ENCODE results near the gene CHPF. TPM values are rescaled to one million over a fixed set of nuclear protein-coding genes. Genes with fewer than 3 reads are reported as not detected.

Gene CHPF
- total RNA-seq, 1 experiment from 2014 or later: 81.2 TPM

GRCh38 chr2:219573166-219573565, 29.6 kb upstream of the CHPF start:
- peaks cover 7% of the 10 kb centered on the region for H3K4me1 Mint-ChIP-seq (ENCODE audit: insufficient read depth, unreplicated experiment)
- H3K9me3 Mint-ChIP-seq (ENCODE audit: unreplicated experiment): no peaks in the 10 kb centered on the region
- ChIA-PET POLR2A (interaction anchor here (1.7 kb wide), 1 partner anchor 24 kb away, joined by 8 read pairs; the partner anchor contains the start of gene STK11IP), CTCF (interaction anchor here (0.6 to 1.7 kb wide), 4 partner anchors 13 to 1307 kb away, joined by 4 to 6 read pairs (median 4); no protein-coding TSS in a partner anchor)
- TF ChIP-seq CTCF (IDR thresholded peaks at IDR 0.05; ENCODE audit: unreplicated experiment): no peak
- H3K36me3 Mint-ChIP-seq (ENCODE audit: insufficient read depth, unreplicated experiment): peaks cover 14% of the 10 kb centered on the region
- DNase-seq (ENCODE audit: unreplicated experiment): no peak
- no peak overlapping the region for H3K27ac Mint-ChIP-seq (ENCODE audit: low read depth, unreplicated experiment)
- no peak overlapping the region for H3K4me3 Mint-ChIP-seq (ENCODE audit: unreplicated experiment)
- H3K27me3 Mint-ChIP-seq (ENCODE audit: insufficient read depth, unreplicated experiment): no peaks in the 10 kb centered on the region
- BruUV-seq (replicated peaks): no TSS peak
- intact Hi-C loops (cut with micrococcal nuclease): no loop called here

- Mint-ChIP-seq H3K9me3 (ENCODE audit: unreplicated experiment) (no peaks in the 10 kb centered on the region), H3K27me3 (ENCODE audit: insufficient read depth, unreplicated experiment) (no peaks in the 10 kb centered on the region), H3K36me3 (ENCODE audit: insufficient read depth, unreplicated experiment) (peaks cover 19% of the 10 kb centered on the region), H3K4me3 (ENCODE audit: unreplicated experiment) (peak within 1 kb of the TSS; percentile 49), H3K4me1 (ENCODE audit: insufficient read depth, unreplicated experiment) (peaks cover 7% of the 10 kb centered on the region), H3K27ac (ENCODE audit: low read depth, unreplicated experiment) (no peak within 1 kb of the TSS)
- DNase-seq (ENCODE audit: unreplicated experiment): no peak
- ChIA-PET POLR2A (interaction anchor here (1.6 to 2.8 kb wide), 4 partner anchors 25 to 116 kb away, joined by 8 to 49 read pairs (median 13); partner anchors contain the start of genes CHPF, STK11IP and TMEM198), CTCF (interaction anchor here (0.6 to 2.3 kb wide), 4 partner anchors 12 to 1307 kb away, joined by 3 to 23 read pairs (median 4); no protein-coding TSS in a partner anchor)
- no TSS peak for BruUV-seq (replicated peaks)
- no peak for TF ChIP-seq CTCF (IDR thresholded peaks at IDR 0.05; ENCODE audit: unreplicated experiment)
- intact Hi-C loops (cut with micrococcal nuclease): no loop called here
These were observed 28.8 kb upstream of the CHPF start, which contains the start of gene INHA for GRCh38 chr2:219572237-219573001. Gene INHA, plus strand, starts transcription at chr2:219572310. Its CDS starts 65 bp downstream, at chr2:219572375.

GRCh38 chr2:219571311-219572236, 28.0 kb upstream of the CHPF start, which contains the start of gene OBSL1:
Gene OBSL1, minus strand, starts transcription at chr2:219571539. Its CDS starts 307 bp downstream, at chr2:219571232.
- intact Hi-C loops (cut with micrococcal nuclease): no loop called here
- H3K4me1 Mint-ChIP-seq (ENCODE audit: insufficient read depth, unreplicated experiment): peaks cover 7% of the 10 kb centered on the region
- H3K36me3 Mint-ChIP-seq (ENCODE audit: insufficient read depth, unreplicated experiment): peaks cover 19% of the 10 kb centered on the region

More at GRCh38 chr2:219571311-219572236, 28.0 kb upstream of the CHPF start, which contains the start of gene OBSL1:
- Mint-ChIP-seq H3K27me3 (ENCODE audit: insufficient read depth, unreplicated experiment) (no peaks in the 10 kb centered on the region), H3K27ac (ENCODE audit: low read depth, unreplicated experiment) (no peak within 1 kb of the TSS), H3K9me3 (ENCODE audit: unreplicated experiment) (no peaks in the 10 kb centered on the region), H3K4me3 (ENCODE audit: unreplicated experiment) (peak within 1 kb of the TSS; percentile 49)
- ChIA-PET CTCF (interaction anchor here (0.6 to 2.3 kb wide), 7 partner anchors 9 to 167 kb away, joined by 3 to 23 read pairs (median 4); no protein-coding TSS in a partner anchor), POLR2A (interaction anchor here (0.6 to 2.8 kb wide), 11 partner anchors 14 to 123 kb away, joined by 3 to 49 read pairs (median 6); partner anchors contain the start of genes CHPF, GMPPA, STK11IP and TMEM198)
- TF ChIP-seq CTCF (IDR thresholded peaks at IDR 0.05; ENCODE audit: unreplicated experiment): no peak
- BruUV-seq (replicated peaks): no TSS peak
- DNase-seq (ENCODE audit: unreplicated experiment): peak; percentile 60
